ENCODE measurements around the gene CCL4L2.
"Not testable (repeated sequence)": the region's sequence is repeated elsewhere in the genome, so short reads cannot be mapped to it uniquely, and the experiment has no call there.

CCL4L2 gene

GRCh38 chr17:36204724-36205500, 6.0 kb upstream of the CCL4L2 start:
- Histone ChIP-seq H3K9ac (no peak overlapping the region), H3K4me1 (no peaks in the 10 kb centered on the region), H2AFZ (no peak overlapping the region), H3K9me3 (ENCODE audit: control insufficient read depth, low read length) (no peaks in the 10 kb centered on the region), H3K4me2 (ENCODE audit: low read length) (no peak overlapping the region), H3K27me3 (ENCODE audit: control insufficient read depth, insufficient read depth, low read length) (no peaks in the 10 kb centered on the region), H3K4me3 (ENCODE audit: low read depth, low read length) (no peak overlapping the region), H3K27ac (no peak overlapping the region), H3K36me3 (ENCODE audit: control insufficient read depth, insufficient read depth, low read length) (no peaks in the 10 kb centered on the region), H3K79me2 (no peaks in the 10 kb centered on the region)
- no peak for TF ChIP-seq CTCF (IDR thresholded peaks at IDR 0.05)

GRCh38 chr17:36205637-36206485, 5.0 kb upstream of the CCL4L2 start:
- no peak for TF ChIP-seq CTCF (IDR thresholded peaks at IDR 0.05)
- Histone ChIP-seq H3K27ac (no peak overlapping the region), H3K27me3 (ENCODE audit: control insufficient read depth, insufficient read depth, low read length) (no peaks in the 10 kb centered on the region), H3K36me3 (ENCODE audit: control insufficient read depth, insufficient read depth, low read length) (no peaks in the 10 kb centered on the region), H3K4me2 (ENCODE audit: low read length) (no peak overlapping the region), H3K9me3 (ENCODE audit: control insufficient read depth, low read length) (no peaks in the 10 kb centered on the region), H3K79me2 (no peaks in the 10 kb centered on the region), H3K4me1 (no peaks in the 10 kb centered on the region), H3K4me3 (ENCODE audit: low read depth, low read length) (no peak overlapping the region), H2AFZ (no peak overlapping the region), H3K9ac (no peak overlapping the region)

GRCh38 chr17:36206486-36206821, 4.4 kb upstream of the CCL4L2 start:
- not testable (repeated sequence) for H3K4me3 ChIP-seq (ENCODE audit: low read depth, low read length); H3K4me2 ChIP-seq (ENCODE audit: low read length); H3K36me3 ChIP-seq (ENCODE audit: control insufficient read depth, insufficient read depth, low read length)

GRCh38 chr17:36207383-36207782, 3.5 kb upstream of the CCL4L2 start:
- H3K4me1 ChIP-seq; H3K27me3 ChIP-seq (ENCODE audit: control insufficient read depth, insufficient read depth, low read length); H2AFZ ChIP-seq; H3K79me2 ChIP-seq; H3K9me3 ChIP-seq (ENCODE audit: control insufficient read depth, low read length); H3K9ac ChIP-seq; H3K4me2 ChIP-seq (ENCODE audit: low read length); H3K27ac ChIP-seq; H3K4me3 ChIP-seq (ENCODE audit: low read depth, low read length); H3K36me3 ChIP-seq (ENCODE audit: control insufficient read depth, insufficient read depth, low read length): not testable (repeated sequence)

More at GRCh38 chr17:36206486-36206821, 4.4 kb upstream of the CCL4L2 start:
- H3K9me3 ChIP-seq (ENCODE audit: control insufficient read depth, low read length); H3K27ac ChIP-seq; H3K9ac ChIP-seq; H3K27me3 ChIP-seq (ENCODE audit: control insufficient read depth, insufficient read depth, low read length); H3K4me1 ChIP-seq; H3K79me2 ChIP-seq; H2AFZ ChIP-seq: not testable (repeated sequence)

- TF ChIP-seq CTCF (IDR thresholded peaks at IDR 0.05): no peak
Measured at GRCh38 chr17:36209575-36209974, 1.3 kb upstream of the CCL4L2 start.

GRCh38 chr17:36211484-36212271, 815 bp downstream of the CCL4L2 start:
- not testable (repeated sequence) for H3K4me2 ChIP-seq (ENCODE audit: low read length); H3K27me3 ChIP-seq (ENCODE audit: control insufficient read depth, insufficient read depth, low read length); H3K4me3 ChIP-seq (ENCODE audit: low read depth, low read length); H3K9ac ChIP-seq; H3K27ac ChIP-seq; H3K79me2 ChIP-seq; H3K36me3 ChIP-seq (ENCODE audit: control insufficient read depth, insufficient read depth, low read length); H2AFZ ChIP-seq; H3K4me1 ChIP-seq; H3K9me3 ChIP-seq (ENCODE audit: control insufficient read depth, low read length)

More at GRCh38 chr17:36209575-36209974, 1.3 kb upstream of the CCL4L2 start:
- H3K36me3 ChIP-seq (ENCODE audit: control insufficient read depth, insufficient read depth, low read length): no peaks in the 10 kb centered on the region
- H3K4me2 ChIP-seq (ENCODE audit: low read length): no peak overlapping the region
- H3K79me2 ChIP-seq: no peaks in the 10 kb centered on the region
- no peaks in the 10 kb centered on the region for H3K9me3 ChIP-seq (ENCODE audit: control insufficient read depth, low read length)
- H3K9ac ChIP-seq: no peak overlapping the region
- no peak overlapping the region for H2AFZ ChIP-seq
- no peak overlapping the region for H3K27ac ChIP-seq
- no peak overlapping the region for H3K4me3 ChIP-seq (ENCODE audit: low read depth, low read length)
- H3K27me3 ChIP-seq (ENCODE audit: control insufficient read depth, insufficient read depth, low read length): no peaks in the 10 kb centered on the region
- H3K4me1 ChIP-seq: no peaks in the 10 kb centered on the region
